Measurements from ENCODE around the gene PRIM2. TPM values are rescaled to one million over a fixed set of nuclear protein-coding genes. Genes with fewer than 3 reads are reported as not detected.
"Not testable (repeated sequence)": the region's sequence is repeated elsewhere in the genome, so short reads cannot be mapped to it uniquely, and the experiment has no call there.

The PRIM2 gene
- total and polyA plus RNA-seq, 2 experiments from 2014 or later, result 45.5 to 75.2 TPM

DNA sequence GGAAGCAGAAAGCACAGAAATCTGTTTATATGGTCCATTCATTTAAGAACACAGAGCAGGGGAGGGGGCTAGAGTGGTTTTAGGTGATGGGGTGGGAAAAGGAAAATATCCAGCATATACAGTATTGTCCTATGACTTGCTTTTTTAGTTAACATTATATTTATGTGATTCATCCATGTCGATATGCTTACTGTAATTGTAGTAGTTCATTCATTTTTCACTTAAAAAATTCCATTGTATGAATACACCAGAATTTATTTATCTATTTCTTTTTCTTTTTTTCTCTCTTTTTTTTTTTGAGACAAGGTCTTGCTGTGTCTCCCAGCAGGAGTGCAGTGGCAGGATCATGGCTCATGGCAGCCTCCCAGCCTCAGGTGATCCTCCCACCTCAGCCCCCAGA, 9.6 kb upstream of the PRIM2 start (continued):
- TF ChIP-seq, protein P1, sequence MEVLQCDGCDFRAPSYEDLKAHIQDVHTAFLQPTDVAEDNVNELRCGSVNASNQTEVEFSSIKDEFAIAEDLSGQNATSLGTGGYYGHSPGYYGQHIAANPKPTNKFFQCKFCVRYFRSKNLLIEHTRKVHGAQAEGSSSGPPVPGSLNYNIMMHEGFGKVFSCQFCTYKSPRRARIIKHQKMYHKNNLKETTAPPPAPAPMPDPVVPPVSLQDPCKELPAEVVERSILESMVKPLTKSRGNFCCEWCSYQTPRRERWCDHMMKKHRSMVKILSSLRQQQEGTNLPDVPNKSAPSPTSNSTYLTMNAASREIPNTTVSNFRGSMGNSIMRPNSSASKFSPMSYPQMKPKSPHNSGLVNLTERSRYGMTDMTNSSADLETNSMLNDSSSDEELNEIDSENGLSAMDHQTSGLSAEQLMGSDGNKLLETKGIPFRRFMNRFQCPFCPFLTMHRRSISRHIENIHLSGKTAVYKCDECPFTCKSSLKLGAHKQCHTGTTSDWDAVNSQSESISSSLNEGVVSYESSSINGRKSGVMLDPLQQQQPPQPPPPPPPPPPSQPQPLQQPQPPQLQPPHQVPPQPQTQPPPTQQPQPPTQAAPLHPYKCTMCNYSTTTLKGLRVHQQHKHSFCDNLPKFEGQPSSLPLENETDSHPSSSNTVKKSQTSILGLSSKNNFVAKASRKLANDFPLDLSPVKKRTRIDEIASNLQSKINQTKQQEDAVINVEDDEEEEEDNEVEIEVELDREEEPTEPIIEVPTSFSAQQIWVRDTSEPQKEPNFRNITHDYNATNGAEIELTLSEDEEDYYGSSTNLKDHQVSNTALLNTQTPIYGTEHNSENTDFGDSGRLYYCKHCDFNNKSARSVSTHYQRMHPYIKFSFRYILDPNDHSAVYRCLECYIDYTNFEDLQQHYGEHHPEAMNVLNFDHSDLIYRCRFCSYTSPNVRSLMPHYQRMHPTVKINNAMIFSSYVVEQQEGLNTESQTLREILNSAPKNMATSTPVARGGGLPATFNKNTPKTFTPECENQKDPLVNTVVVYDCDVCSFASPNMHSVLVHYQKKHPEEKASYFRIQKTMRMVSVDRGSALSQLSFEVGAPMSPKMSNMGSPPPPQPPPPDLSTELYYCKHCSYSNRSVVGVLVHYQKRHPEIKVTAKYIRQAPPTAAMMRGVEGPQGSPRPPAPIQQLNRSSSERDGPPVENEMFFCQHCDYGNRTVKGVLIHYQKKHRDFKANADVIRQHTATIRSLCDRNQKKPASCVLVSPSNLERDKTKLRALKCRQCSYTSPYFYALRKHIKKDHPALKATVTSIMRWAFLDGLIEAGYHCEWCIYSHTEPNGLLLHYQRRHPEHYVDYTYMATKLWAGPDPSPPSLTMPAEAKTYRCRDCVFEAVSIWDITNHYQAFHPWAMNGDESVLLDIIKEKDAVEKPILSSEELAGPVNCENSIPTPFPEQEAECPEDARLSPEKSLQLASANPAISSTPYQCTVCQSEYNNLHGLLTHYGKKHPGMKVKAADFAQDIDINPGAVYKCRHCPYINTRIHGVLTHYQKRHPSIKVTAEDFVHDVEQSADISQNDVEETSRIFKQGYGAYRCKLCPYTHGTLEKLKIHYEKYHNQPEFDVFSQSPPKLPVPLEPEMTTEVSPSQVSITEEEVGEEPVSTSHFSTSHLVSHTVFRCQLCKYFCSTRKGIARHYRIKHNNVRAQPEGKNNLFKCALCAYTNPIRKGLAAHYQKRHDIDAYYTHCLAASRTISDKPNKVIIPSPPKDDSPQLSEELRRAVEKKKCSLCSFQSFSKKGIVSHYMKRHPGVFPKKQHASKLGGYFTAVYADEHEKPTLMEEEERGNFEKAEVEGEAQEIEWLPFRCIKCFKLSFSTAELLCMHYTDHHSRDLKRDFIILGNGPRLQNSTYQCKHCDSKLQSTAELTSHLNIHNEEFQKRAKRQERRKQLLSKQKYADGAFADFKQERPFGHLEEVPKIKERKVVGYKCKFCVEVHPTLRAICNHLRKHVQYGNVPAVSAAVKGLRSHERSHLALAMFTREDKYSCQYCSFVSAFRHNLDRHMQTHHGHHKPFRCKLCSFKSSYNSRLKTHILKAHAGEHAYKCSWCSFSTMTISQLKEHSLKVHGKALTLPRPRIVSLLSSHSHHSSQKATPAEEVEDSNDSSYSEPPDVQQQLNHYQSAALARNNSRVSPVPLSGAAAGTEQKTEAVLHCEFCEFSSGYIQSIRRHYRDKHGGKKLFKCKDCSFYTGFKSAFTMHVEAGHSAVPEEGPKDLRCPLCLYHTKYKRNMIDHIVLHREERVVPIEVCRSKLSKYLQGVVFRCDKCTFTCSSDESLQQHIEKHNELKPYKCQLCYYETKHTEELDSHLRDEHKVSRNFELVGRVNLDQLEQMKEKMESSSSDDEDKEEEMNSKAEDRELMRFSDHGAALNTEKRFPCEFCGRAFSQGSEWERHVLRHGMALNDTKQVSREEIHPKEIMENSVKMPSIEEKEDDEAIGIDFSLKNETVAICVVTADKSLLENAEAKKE (CRISPR knock-in tag; IDR thresholded peaks at IDR 0.05), result no peak
- TF ChIP-seq NANOG (IDR thresholded peaks at IDR 0.05; ENCODE audit: borderline replicate concordance), result no peak
- TF ChIP-seq ZNF331 (CRISPR knock-in tag; IDR thresholded peaks at IDR 0.05; ENCODE audit: low read depth), result no peak
- TF ChIP-seq CREB1 (CRISPR knock-in tag; IDR thresholded peaks at IDR 0.05; ENCODE audit: low read depth), result no peak
- no peak for TF ChIP-seq JUNB (IDR thresholded peaks at IDR 0.05; ENCODE audit: unreplicated experiment)
- TF ChIP-seq, protein P2, sequence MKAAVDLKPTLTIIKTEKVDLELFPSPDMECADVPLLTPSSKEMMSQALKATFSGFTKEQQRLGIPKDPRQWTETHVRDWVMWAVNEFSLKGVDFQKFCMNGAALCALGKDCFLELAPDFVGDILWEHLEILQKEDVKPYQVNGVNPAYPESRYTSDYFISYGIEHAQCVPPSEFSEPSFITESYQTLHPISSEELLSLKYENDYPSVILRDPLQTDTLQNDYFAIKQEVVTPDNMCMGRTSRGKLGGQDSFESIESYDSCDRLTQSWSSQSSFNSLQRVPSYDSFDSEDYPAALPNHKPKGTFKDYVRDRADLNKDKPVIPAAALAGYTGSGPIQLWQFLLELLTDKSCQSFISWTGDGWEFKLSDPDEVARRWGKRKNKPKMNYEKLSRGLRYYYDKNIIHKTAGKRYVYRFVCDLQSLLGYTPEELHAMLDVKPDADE (IDR thresholded peaks at IDR 0.05), result no peak
- TF ChIP-seq POLR2AphosphoS5 (IDR thresholded peaks at IDR 0.05; ENCODE audit: low read depth), result no peak

DNA sequence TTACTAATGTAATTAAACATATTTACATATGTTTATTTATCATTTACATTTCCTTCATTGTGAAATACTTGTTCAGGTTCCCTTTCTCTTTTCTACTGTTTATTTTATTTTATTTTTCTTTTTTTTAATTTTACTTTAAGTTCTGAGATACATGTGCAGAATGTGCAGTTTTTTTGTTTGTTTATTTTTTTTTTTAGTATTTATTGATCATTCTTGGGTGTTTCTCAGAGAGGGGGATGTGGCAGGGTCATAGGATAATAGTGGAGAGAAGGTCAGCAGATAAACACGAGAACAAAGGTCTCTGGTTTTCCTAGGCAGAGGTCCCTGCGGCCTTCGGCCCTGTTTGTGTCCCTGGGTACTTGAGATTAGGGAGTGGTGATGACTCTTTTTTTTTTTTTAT, 8.7 kb upstream of the PRIM2 start:
- peaks cover 16% of the 10 kb centered on the region for H3K9me3 Mint-ChIP-seq
- not testable (repeated sequence) for H3K27me3 Mint-ChIP-seq (ENCODE audit: insufficient read depth, low read depth, poor library complexity); H3K4me2 ChIP-seq; H3K27me3 ChIP-seq (ENCODE audit: insufficient read depth); H4K20me1 ChIP-seq (replicated peaks; ENCODE audit: insufficient read depth); DNase-seq (ENCODE audit: low spot score); H3K4me3 Mint-ChIP-seq; H3F3A ChIP-seq (replicated peaks; ENCODE audit: low read depth); ATAC-seq; H3K4me1 ChIP-seq (ENCODE audit: insufficient read depth); H3K4me1 Mint-ChIP-seq; H3K27ac ChIP-seq (ENCODE audit: low read depth); H3K4me3 ChIP-seq; H2AFZ ChIP-seq; H3K27ac Mint-ChIP-seq; H3K36me3 ChIP-seq (ENCODE audit: insufficient read depth); H3K9me2 ChIP-seq (ENCODE audit: insufficient read depth); H3K79me2 ChIP-seq (replicated peaks; ENCODE audit: insufficient read depth)
- H3K36me3 Mint-ChIP-seq (ENCODE audit: low read depth), result peaks cover 11% of the 10 kb centered on the region; the same call in 2 of the 3 replicates

DNA sequence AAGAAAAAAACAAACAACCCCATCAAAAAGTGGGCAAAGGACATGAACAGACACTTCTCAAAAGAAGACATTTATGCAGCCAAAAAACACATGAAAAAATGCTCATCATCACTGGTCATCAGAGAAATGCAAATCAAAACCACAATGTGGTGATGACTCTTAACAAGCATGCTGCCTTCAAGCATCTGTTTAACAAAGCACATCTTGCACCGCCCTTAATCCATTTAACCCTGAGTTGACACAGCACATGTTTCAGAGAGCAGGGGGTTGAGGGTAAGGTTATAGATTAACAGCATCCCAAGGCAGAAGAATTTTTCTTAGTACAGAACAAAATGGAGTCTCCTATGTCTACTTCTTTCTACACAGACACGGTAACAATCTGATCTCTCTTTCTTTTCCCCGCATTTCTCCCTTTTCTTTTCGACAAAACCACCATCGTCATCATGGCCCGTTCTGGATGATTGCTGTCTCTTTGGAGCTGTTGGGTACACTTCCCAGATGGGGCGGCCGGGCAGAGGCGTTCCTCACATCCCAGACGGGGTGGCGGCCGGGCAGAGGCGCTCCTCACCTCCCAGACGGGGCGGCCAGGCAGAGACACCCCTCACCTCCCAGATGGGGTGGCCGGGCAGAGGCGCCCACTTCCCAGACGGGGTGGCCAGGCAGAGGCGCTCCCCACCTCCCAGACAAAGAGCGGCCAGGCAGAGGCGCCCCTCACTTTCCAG, 7.2 kb upstream of the PRIM2 start:
- ATAC-seq; H3K27me3 Mint-ChIP-seq (ENCODE audit: insufficient read depth, low read depth, poor library complexity); H3K4me3 Mint-ChIP-seq: not testable (repeated sequence)

More for the DNA sequence above, 7.2 kb upstream of the PRIM2 start:
- H3F3A ChIP-seq (replicated peaks; ENCODE audit: low read depth); H3K9me2 ChIP-seq (ENCODE audit: insufficient read depth); H3K27ac ChIP-seq (ENCODE audit: low read depth); H3K4me1 ChIP-seq (ENCODE audit: insufficient read depth); H4K20me1 ChIP-seq (replicated peaks; ENCODE audit: insufficient read depth); H3K4me3 ChIP-seq; H3K79me2 ChIP-seq (replicated peaks; ENCODE audit: insufficient read depth); H3K4me2 ChIP-seq; H3K36me3 ChIP-seq (ENCODE audit: insufficient read depth); H3K27me3 ChIP-seq (ENCODE audit: insufficient read depth); DNase-seq (ENCODE audit: low spot score); H3K27ac Mint-ChIP-seq; H2AFZ ChIP-seq; H3K4me1 Mint-ChIP-seq: not testable (repeated sequence)
- peaks cover 11% of the 10 kb centered on the region; the same call in 2 of the 3 replicates for H3K36me3 Mint-ChIP-seq (ENCODE audit: low read depth)
- H3K9me3 Mint-ChIP-seq, result peaks cover 16% of the 10 kb centered on the region

All from GM23338 (cell line).